ENCODE data around the gene AGRN. TPM values are rescaled to one million over a fixed set of nuclear protein-coding genes. Genes with fewer than 3 reads are reported as not detected.

Gene AGRN
- total RNA-seq, 1 experiment from 2014 or later, result 175 TPM

- Histone ChIP-seq H2BK20ac (ENCODE audit: low read depth, low read length, poor library complexity, severe bottlenecking) (no peak overlapping the region), H3K9ac (ENCODE audit: extremely low read depth, insufficient read length, low read length) (no peak overlapping the region), H3K79me1 (ENCODE audit: insufficient read depth, low read depth, low read length, poor library complexity, severe bottlenecking) (no peaks in the 10 kb centered on the region), H3K9me3 (ENCODE audit: control insufficient read depth, low read depth, low read length) (no peaks in the 10 kb centered on the region), H2BK120ac (ENCODE audit: low read depth, low read length, poor library complexity, severe bottlenecking) (no peak overlapping the region), H4K20me1 (ENCODE audit: control insufficient read depth, insufficient read depth, insufficient read length) (no peaks in the 10 kb centered on the region), H3K18ac (ENCODE audit: insufficient read length, low read depth, low read length) (no peak overlapping the region), H4K91ac (ENCODE audit: insufficient read length, low read depth, low read length) (no peak overlapping the region), H3K56ac (ENCODE audit: insufficient read length, low read depth, low read length) (no peak overlapping the region), H2AK5ac (ENCODE audit: insufficient read length, low read length) (no peak overlapping the region), H3K27ac (ENCODE audit: insufficient read length, low read depth, low read length) (no peak overlapping the region), H4K5ac (ENCODE audit: insufficient read length, low read depth, low read length) (no peak overlapping the region), H3T11ph (ENCODE audit: low read length) (no peak overlapping the region), H3K4me2 (ENCODE audit: insufficient read depth, insufficient read length, low read length) (no peak overlapping the region), H3K23ac (ENCODE audit: insufficient read length, low read depth, low read length) (no peak overlapping the region), H3K4me1 (ENCODE audit: insufficient read depth, low read length) (no peaks in the 10 kb centered on the region), H2BK15ac (ENCODE audit: low read depth, low read length) (no peak overlapping the region), H3K14ac (ENCODE audit: insufficient read depth, low read length) (peak overlapping the region; percentile 10), H3K79me2 (ENCODE audit: insufficient read depth, low read length) (no peaks in the 10 kb centered on the region), H2BK12ac (ENCODE audit: insufficient read length, low read depth, low read length) (no peak overlapping the region), H3K4ac (ENCODE audit: low read depth, low read length) (no peak overlapping the region), H2BK5ac (ENCODE audit: insufficient read length, low read length) (no peak overlapping the region), H4K8ac (replicated peaks; ENCODE audit: insufficient read length, low read depth, low read length) (no peak overlapping the region), H3K27me3 (ENCODE audit: insufficient read depth, low read length) (peaks cover 8% of the 10 kb centered on the region; the same call in 1 of the 2 replicates), H2AFZ (ENCODE audit: low read length) (no peak overlapping the region), H3K23me2 (ENCODE audit: insufficient read length, low read depth, low read length, poor library complexity, severe bottlenecking) (peaks cover 7% of the 10 kb centered on the region)
- no CpG with 5 or more reads among the region's 21 CpGs for WGBS (ENCODE audit: extremely low coverage, insufficient read length, low lambda C conversion rate)
- Mint-ChIP-seq H3K4me3 (0 out of 5 replicates have a peak overlapping the region, but pooled peaks of 1 of the 2 experiments have one; percentile 40), H3K27me3 (ENCODE audit: low read depth) (peaks cover 83% of the 10 kb centered on the region), H3K27ac (no peak overlapping the region), H3K36me3 (ENCODE audit: insufficient read depth in 1 of 3, low read depth in 3 of 3) (no peaks in the 10 kb centered on the region), H3K9me3 (peaks cover 0 to 4% of the 10 kb centered on the region in 2 experiments; a peak in 2 of 5 replicates), H3K4me1 (peaks cover 13 to 30% of the 10 kb centered on the region in 2 experiments)
- DNase-seq, result peak; percentile 50
- no peak for TF ChIP-seq CTCF (conservative IDR thresholded peaks at IDR 0.05)
These were observed 14.9 kb upstream of the AGRN start for GRCh38 chr1:1004780-1005697.

All from H9 (cell line).